ENCODE measurements around the gene SYNC.
"Not testable (repeated sequence)": the region's sequence is repeated elsewhere in the genome, so short reads cannot be mapped to it uniquely, and the experiment has no call there.

Gene SYNC

DNA sequence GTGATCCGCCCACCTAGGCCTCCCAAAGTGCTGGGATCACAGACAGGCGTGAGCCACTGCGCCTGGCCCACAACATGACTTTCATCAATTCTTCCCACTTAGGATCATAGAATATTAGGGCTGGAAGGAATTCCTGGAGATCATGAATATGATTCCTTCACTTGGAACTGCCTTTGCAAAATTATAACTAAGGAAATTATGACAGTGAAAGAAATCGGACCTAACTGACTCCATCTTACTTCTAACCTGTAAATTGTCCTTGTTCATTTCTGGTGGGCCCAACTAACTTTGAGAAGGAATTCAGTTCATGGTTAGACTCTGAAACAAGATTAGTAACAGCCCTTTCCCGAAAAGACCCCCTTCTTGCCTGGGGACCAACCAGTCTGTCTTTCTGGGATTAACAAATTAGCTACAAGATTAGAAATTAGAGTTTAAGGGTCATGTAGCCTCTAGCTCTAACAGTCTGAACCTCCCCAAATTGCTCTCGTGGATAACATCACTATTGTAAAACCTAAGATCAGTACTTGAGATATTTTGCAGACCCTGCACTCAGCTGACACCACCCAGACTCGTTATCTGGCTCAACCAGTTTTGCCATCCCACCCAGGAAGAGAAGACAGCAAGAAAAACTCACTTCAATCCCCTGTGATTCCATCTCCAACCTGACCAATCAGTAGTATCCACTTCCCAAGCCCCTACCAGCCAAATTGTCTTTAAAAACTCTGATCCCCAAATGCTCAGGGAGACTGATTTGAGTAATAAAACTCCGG, 66.9 kb downstream of the SYNC start:
- Mint-ChIP-seq H3K36me3 (ENCODE audit: low read depth) (peaks cover 28% of the 10 kb centered on the region), H3K4me3 (no peak overlapping the region), H3K27ac (no peak overlapping the region), H3K27me3 (ENCODE audit: low read depth) (no peaks in the 10 kb centered on the region), H3K9me3 (no peaks in the 10 kb centered on the region), H3K4me1 (no peaks in the 10 kb centered on the region)
- TF ChIP-seq, protein P1, sequence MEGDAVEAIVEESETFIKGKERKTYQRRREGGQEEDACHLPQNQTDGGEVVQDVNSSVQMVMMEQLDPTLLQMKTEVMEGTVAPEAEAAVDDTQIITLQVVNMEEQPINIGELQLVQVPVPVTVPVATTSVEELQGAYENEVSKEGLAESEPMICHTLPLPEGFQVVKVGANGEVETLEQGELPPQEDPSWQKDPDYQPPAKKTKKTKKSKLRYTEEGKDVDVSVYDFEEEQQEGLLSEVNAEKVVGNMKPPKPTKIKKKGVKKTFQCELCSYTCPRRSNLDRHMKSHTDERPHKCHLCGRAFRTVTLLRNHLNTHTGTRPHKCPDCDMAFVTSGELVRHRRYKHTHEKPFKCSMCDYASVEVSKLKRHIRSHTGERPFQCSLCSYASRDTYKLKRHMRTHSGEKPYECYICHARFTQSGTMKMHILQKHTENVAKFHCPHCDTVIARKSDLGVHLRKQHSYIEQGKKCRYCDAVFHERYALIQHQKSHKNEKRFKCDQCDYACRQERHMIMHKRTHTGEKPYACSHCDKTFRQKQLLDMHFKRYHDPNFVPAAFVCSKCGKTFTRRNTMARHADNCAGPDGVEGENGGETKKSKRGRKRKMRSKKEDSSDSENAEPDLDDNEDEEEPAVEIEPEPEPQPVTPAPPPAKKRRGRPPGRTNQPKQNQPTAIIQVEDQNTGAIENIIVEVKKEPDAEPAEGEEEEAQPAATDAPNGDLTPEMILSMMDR (IDR thresholded peaks at IDR 0.05; ENCODE audit: unreplicated experiment in 3 of 3) = no peak

DNA sequence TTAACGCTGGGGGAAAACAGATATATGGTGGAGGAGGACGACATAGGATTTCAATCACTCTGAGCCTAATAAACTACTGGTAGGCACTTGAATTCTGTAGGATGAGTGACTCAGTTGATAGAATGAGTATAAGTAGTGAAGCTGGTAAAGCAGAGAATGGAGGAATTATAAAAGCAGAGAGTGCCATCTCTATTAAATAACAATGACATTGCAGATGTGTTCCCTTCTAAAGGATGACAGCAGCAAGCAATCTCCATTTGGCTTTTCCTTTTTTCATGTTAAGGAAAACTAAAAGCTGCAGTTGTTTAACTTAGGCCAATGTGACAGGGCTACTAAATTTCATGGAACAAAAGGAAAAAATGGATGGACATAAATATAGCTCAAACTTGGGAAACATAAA, 69.7 kb downstream of the SYNC start:
- Mint-ChIP-seq H3K4me1 (no peaks in the 10 kb centered on the region), H3K27ac (no peak overlapping the region), H3K27me3 (ENCODE audit: low read depth) (no peaks in the 10 kb centered on the region), H3K4me3 (no peak overlapping the region), H3K36me3 (ENCODE audit: low read depth) (peaks cover 37% of the 10 kb centered on the region), H3K9me3 (no peaks in the 10 kb centered on the region)
- TF ChIP-seq, protein P1 (IDR thresholded peaks at IDR 0.05; ENCODE audit: unreplicated experiment in 3 of 3) = no peak

DNA sequence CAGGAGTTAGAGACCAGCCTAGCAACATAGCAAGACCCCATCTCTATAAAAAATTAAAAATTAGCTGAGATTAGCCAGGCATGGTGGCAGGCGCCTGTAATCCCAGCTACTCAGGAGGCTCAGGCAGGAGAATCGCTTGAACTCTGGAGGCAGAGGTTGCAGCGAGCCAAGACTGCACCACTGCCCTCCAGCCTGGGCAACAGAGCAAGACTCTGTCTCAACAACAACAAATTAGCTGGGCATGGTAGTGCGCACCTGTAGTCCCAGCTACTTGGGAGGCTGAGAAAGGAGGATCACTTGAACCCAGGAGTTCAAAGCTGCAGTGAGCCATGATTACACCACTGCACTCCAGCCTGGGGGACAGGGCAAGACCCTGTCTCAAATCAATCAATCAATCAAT, 72.4 kb downstream of the SYNC start:
- H3K4me3 Mint-ChIP-seq; H3K27ac Mint-ChIP-seq; H3K4me1 Mint-ChIP-seq; H3K9me3 Mint-ChIP-seq; H3K27me3 Mint-ChIP-seq (ENCODE audit: low read depth): not testable (repeated sequence)
- peaks cover 39% of the 10 kb centered on the region for H3K36me3 Mint-ChIP-seq (ENCODE audit: low read depth)

Measured in nephron (organoid).